NT2/D1 (cell line): ENCODE results near the gene TSC2.
"Not testable (repeated sequence)": the region's sequence is repeated elsewhere in the genome, so short reads cannot be mapped to it uniquely, and the experiment has no call there.

Source experiments
- YY1 ChIP-seq: IDR thresholded peaks from 2 replicates; pipeline ENCODE4 v1.6.1; 2011; ENCODE audit not compliant: insufficient read length, insufficient read depth
- ZNF274 ChIP-seq: IDR thresholded peaks from 2 replicates; pipeline ENCODE4 v1.6.1; 2011; ENCODE audit warnings: mild to moderate bottlenecking, low read depth, low read length

DNA sequence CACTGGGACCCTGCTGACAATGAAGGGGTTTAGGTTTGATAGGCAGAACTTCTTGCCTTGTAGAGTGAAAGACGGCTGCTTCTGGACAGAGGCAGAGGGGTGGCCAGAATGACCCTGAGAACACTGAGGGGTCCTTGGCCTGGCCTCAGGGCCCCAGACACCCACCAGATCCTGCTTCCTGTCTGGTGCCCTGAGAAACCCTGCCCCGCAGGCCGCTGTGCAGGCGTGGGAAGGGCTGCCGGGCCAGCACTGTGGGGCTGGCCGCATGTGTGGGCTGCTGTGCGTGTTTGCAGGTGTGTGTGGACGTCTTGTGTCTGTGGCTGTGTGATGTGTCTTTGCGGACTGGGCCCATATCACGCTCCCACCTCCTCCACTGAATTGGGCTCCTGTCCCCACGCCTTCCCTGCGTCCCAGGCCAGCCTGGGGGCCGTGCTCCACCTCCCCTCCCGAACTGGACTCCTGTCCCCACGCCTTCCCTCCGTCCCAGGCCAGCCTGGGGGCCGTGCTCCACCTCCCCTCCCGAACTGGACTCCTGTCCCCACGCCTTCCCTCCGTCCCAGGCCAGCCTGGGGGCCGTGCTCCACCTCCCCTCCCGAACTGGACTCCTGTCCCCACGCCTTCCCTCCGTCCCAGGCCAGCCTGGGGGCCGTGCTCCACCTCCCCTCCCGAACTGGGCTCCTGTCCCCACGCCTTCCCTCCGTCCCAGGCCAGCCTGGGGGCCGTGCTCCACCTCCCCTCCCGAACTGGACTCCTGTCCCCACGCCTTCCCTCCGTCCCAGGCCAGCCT lies 13.7 kb upstream of the TSC2 start:
- not testable (repeated sequence) for TF ChIP-seq YY1, ZNF274
